Measurements from ENCODE around the gene THBS1.

DNA sequence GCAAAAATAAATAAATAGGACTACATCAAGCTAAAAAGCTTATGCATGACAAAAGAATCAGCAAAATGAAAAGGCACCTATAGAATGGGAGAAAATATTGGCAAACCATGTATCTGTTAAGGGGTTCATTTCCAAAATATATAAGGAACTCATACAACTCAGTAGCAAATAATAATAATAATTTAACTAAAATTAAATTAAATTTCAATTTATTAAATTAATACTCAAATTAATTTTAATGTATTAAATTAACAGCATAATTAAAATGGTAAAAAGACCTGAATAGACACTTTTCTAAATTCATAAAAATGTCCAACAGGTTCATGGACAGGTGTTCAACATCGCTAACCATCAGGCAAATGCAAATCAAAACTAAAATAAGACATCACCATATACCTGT, 34.0 kb upstream of the THBS1 start:
- TF ChIP-seq, protein P1, sequence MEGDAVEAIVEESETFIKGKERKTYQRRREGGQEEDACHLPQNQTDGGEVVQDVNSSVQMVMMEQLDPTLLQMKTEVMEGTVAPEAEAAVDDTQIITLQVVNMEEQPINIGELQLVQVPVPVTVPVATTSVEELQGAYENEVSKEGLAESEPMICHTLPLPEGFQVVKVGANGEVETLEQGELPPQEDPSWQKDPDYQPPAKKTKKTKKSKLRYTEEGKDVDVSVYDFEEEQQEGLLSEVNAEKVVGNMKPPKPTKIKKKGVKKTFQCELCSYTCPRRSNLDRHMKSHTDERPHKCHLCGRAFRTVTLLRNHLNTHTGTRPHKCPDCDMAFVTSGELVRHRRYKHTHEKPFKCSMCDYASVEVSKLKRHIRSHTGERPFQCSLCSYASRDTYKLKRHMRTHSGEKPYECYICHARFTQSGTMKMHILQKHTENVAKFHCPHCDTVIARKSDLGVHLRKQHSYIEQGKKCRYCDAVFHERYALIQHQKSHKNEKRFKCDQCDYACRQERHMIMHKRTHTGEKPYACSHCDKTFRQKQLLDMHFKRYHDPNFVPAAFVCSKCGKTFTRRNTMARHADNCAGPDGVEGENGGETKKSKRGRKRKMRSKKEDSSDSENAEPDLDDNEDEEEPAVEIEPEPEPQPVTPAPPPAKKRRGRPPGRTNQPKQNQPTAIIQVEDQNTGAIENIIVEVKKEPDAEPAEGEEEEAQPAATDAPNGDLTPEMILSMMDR (IDR thresholded peaks at IDR 0.05) = no peak
- TF ChIP-seq ZFX (IDR thresholded peaks at IDR 0.05; ENCODE audit: borderline replicate concordance) = no peak
